Kidney glomerular epithelial cell (primary cell): ENCODE measurements around the gene PHC2.
A peak's percentile ranks its signal among the peaks of the same experiment; 100 is the strongest.

Experiments used
- DNase-seq: peaks from one replicate; lab custom pipeline; 2025; lab: John Stamatoyannopoulos, UW

PHC2 gene

GRCh38 chr1:33349081-33349759 is 81.7 kb downstream of the PHC2 start:
- DNase-seq: no peak

- DNase-seq: peak; percentile 42
These were observed 82.2 kb downstream of the PHC2 start for GRCh38 chr1:33348676-33349080.

GRCh38 chr1:33348194-33348593 is 82.7 kb downstream of the PHC2 start:
- peak; percentile 57 for DNase-seq

DNA sequence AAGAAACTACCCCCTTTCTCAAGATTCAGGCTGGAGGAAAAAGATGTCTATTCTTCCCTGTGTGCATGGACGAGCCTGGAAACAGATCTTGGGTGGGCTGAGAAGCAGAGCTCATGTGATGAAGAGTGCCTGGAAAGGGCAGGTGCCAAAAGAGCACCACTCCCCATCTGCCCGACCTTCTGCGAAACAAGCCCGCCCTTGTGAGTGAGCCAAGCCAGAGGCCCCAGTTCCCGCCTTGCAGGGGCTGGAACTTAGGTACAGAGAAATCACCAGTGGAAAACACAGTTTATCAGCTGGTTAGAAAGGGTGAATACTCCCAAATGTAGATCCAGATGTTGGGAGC is 83.3 kb downstream of the PHC2 start:
- DNase-seq: no peak

GRCh38 chr1:33346927-33347649 is 83.8 kb downstream of the PHC2 start:
- peak; percentile 95 for DNase-seq

- no peak for DNase-seq
These were observed 84.4 kb downstream of the PHC2 start for GRCh38 chr1:33346533-33346926.

DNA sequence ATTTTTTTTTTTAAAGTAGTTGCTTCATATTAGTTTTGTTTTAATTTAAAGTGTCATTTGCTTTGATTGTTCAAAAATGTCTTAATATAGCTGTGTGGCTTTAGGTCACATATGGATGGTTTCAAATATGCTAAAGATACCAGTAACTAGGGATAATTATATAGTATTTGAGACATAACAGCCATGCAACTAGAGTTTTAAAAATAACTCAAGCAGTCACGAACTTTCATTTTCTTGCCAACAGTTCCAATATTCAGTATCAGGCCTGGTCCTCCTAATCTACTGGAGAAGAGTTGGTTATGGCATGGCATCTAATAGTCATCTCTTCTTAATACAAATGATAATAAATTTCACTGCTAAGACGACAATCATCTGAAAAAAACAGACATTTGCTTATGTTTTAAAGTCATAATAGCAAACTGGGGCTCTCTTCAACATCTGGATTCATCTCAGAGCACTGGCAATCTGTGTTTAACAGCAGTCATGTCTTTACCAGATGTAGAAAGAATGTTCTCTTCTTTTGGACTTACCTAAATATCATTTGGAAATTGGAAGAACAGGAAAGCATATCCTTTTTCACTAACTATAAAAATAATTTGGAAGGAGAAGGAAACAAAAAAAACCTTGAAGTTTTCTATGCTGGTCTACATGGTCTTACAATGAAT is 85.9 kb downstream of the PHC2 start:
- DNase-seq: no peak

- DNase-seq: no peak
These were observed 87.4 kb downstream of the PHC2 start for GRCh38 chr1:33343539-33343938.

- DNase-seq: peak; percentile 97
These were observed 88.7 kb downstream of the PHC2 start for GRCh38 chr1:33342041-33342723.

- DNase-seq: no peak
These were observed 89.7 kb downstream of the PHC2 start for GRCh38 chr1:33341190-33341589.

DNA sequence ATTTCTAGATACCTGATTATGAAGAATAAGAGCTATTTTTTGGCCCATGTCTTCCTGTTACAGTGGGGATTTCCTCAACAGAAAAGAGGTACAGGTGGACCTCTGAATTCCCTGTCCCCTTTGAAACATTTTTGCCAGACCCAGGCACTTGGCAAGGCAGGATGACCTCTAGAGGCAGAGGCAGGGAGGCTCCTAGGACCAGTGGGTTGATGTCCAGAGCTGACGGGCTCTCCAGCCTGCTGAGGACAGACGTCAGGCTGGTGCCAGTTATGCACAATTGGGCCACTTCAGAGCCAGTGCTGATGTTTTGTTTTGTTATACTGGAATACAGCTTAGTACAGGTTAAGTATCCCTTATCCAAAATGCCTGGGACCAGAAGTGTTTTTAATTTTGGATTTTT is 91.5 kb downstream of the PHC2 start:
- no peak for DNase-seq

DNA sequence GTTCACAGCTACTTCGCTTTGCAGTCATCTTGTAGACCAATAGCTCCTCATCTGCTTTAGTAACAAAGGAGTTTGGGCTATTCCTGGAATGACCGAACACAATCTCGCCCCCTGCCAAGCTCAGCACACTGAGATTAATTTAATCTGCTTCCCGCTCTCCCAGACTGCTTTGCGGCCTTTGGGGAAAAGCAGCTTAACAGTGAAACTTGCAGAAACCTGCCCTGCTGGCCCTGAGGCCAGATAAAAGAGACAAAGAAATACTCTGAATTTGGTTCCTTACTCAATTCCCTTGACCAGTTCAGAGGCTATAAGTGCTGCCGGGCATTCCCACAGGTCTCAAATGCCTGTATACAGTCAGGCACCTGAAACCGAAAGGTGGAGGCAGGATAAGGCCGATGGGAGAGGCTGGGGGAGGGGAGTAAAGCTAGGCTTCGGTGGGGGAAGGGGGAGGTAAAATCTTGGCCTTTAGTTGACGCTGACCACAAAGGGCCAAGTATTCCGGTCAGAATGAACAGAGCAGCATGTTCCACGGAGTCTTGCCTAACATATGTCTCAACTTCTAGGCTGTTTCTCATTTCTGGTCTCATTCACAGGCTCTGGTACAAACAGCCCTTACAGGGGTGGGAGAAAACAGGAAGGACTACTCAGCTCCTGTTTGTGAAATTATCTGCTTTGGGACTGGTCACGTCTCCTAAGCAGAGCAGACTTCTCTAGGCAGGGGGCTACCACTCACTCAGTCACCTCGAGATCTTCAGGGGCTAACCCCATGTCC is 92.3 kb downstream of the PHC2 start:
- no peak for DNase-seq

DNA sequence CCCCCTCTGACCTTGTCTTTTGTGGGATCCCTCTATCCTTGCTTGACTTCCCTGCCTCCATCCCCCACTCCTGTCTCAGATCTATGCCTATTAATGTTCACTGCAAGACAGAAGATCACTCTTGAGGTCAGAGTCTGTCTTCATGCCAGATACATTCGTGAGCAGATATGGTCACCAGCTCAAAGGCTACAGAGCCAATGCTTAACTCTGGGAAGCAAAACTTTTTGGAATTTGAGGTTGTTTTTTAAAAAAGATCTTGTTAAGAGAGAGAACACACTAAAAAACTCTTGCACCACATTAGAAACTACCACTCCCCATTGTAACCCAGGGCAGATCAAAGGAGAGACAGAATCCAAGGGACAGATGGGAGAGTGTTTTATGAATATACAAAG is 92.9 kb downstream of the PHC2 start:
- no peak for DNase-seq

DNA sequence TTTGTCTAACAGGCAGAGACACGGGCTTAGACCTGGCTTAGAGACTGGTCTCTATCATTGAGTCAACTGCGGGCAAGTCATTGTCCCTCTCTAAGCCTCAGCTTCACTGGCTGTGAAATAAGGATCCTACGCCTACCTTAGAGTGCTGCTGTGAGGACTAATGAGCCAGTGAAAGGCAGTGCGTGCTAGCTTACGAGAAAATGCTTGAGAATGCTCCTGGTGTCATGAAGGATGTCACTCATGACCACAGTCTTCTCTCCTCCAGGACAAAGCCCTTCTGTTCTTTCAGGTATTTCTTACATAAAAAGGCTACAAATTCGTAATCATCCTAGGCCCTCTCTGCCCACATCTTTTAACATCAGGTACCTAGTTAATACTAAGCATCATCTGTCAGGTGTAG is 93.5 kb downstream of the PHC2 start:
- no peak for DNase-seq

DNA sequence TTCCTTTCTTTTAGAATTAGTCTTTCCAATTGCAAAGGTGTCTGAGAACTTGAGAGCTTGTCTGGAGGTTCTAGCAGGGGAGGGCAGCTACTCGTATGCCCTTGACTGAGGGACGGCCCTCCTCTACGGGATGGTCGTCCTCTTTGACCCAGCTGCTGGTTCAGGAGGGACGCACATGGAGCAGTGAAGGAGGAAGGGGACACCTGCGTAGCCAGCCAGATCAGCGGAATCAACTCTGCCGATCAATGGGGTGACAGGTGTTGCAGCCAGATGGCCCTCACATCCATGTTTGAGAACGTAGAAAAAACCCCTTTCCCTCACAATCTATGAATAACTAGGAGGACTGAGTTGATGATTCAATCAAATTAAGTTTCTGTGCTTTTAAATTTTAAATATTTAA is 94.3 kb downstream of the PHC2 start:
- no peak for DNase-seq

GRCh38 chr1:33335020-33335419 is 95.9 kb downstream of the PHC2 start:
- no peak for DNase-seq

GRCh38 chr1:33334081-33334552 is 96.8 kb downstream of the PHC2 start:
- no peak for DNase-seq

DNA sequence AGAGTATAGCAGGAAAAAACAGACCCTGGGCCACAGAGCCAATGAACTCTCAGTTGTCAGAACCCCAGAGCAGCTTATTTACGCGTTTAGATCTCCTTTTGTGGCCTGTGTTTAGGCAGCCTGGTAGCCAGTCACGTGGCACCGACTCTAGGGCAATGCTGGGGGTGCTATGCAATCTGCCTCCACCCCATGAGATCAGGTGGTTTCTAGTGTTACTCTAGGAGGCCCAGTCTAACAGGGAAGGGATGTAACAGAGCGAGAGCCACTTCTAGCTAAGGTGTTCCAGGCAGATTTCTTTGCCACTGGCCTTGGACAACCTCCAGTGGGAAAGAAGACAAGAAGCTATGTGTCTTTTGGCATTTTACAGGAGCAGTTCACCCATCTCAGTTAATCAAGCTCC is 98.0 kb downstream of the PHC2 start:
- DNase-seq: no peak

- DNase-seq: no peak
These were observed 98.5 kb downstream of the PHC2 start for GRCh38 chr1:33332357-33332789.

GRCh38 chr1:33331444-33332356 is 99.2 kb downstream of the PHC2 start:
- no peak for DNase-seq

- no peak for DNase-seq
These were observed 100.0 kb downstream of the PHC2 start for GRCh38 chr1:33330906-33331305.
